ENCODE measurements around the gene SPO11. TPM values are rescaled to one million over a fixed set of nuclear protein-coding genes. Genes with fewer than 3 reads are reported as not detected.

Gene SPO11
- total RNA-seq, 4 donors from 2014 or later, result not detected

GRCh38 chr20:57383447-57384347 lies 54.1 kb downstream of the SPO11 start:
- no peak for DNase-seq (ENCODE audit: low spot score in 2 of 2)
- intact Hi-C loops (cut with DNase I; ENCODE audit: low total_unique reads), result no loop called here
- WGBS, 2 donors, result 94 to 95% methylated on average over 20 of the region's 20 CpGs
- no peak overlapping the region for H3K4me3 ChIP-seq (ENCODE audit: low read depth, poor library complexity, severe bottlenecking)
- TF ChIP-seq CTCF (IDR thresholded peaks at IDR 0.05) (no peak), POLR2A (IDR thresholded peaks at IDR 0.05) (no peak)

GRCh38 chr20:57384486-57384885 lies 54.9 kb downstream of the SPO11 start:
- 97 to 98% methylated on average over 8 of the region's 8 CpGs for WGBS, 2 donors
- TF ChIP-seq CTCF (IDR thresholded peaks at IDR 0.05), result no peak
- no peak for TF ChIP-seq POLR2A (IDR thresholded peaks at IDR 0.05)
- no peak overlapping the region for H3K4me3 ChIP-seq (ENCODE audit: low read depth, poor library complexity, severe bottlenecking)
- DNase-seq (ENCODE audit: low spot score in 2 of 2), result peak in 1 of 2 donors; percentile 71
- intact Hi-C loops (cut with DNase I; ENCODE audit: low total_unique reads), result no loop called here

- TF ChIP-seq CTCF (IDR thresholded peaks at IDR 0.05), result no peak
- no peak for TF ChIP-seq POLR2A (IDR thresholded peaks at IDR 0.05)
- no peak overlapping the region for H3K4me3 ChIP-seq (ENCODE audit: low read depth, poor library complexity, severe bottlenecking)
- 88 to 92% methylated on average over 29 of the region's 29 CpGs for WGBS, 2 donors
- intact Hi-C loops (cut with DNase I; ENCODE audit: low total_unique reads), result no loop called here
- DNase-seq (ENCODE audit: low spot score in 2 of 2), result peak in 1 of 2 donors; percentile 80
Observed at GRCh38 chr20:57384953-57385761, 55.6 kb downstream of the SPO11 start.

- 94 to 96% methylated on average over 5 to 6 of the region's 6 CpGs for WGBS, 2 donors
- TF ChIP-seq CTCF (IDR thresholded peaks at IDR 0.05) (no peak), POLR2A (IDR thresholded peaks at IDR 0.05) (no peak)
- no peak overlapping the region for H3K4me3 ChIP-seq (ENCODE audit: low read depth, poor library complexity, severe bottlenecking)
- DNase-seq (ENCODE audit: low spot score in 2 of 2), result peak in 1 of 2 donors; percentile 48
- intact Hi-C loops (cut with DNase I; ENCODE audit: low total_unique reads), result no loop called here
Observed at GRCh38 chr20:57385940-57386339, 56.3 kb downstream of the SPO11 start.

- WGBS, 2 donors, result 94 to 95% methylated on average over 4 of the region's 4 CpGs
- peak in 1 of 2 donors; percentile 64 for DNase-seq (ENCODE audit: low spot score in 2 of 2)
- no peak overlapping the region for H3K4me3 ChIP-seq (ENCODE audit: low read depth, poor library complexity, severe bottlenecking)
- intact Hi-C loops (cut with DNase I; ENCODE audit: low total_unique reads), result no loop called here
- TF ChIP-seq CTCF (IDR thresholded peaks at IDR 0.05), result no peak
- no peak for TF ChIP-seq POLR2A (IDR thresholded peaks at IDR 0.05)
Observed at GRCh38 chr20:57386762-57387161, 57.2 kb downstream of the SPO11 start.

Data from lower leg skin (tissue), 4 donors.